Gastroesophageal sphincter (tissue), 3 donors: Measurements from ENCODE around the gene MESP2.

Experiments
- POLR2A ChIP-seq, 2 donors: fragments of 450-650 bp; IDR thresholded peaks; one replicate each; pipeline ENCODE4 v1.6.1; 2017; ENCODE audit warnings: antibody characterized with exemption in 2 of 2, mild to moderate bottlenecking in 2 of 2, moderate library complexity in 1 of 2
- TF ChIP-seq, protein P1 (sequence below), 4 experiments: fragments of 200-600 bp in 2 of 4; fragments of 450-650 bp in 2 of 4; sonication (generic) in 1 of 4; IDR thresholded peaks; one replicate each; pipeline ENCODE4 v1.5.1; 2017 to 2019; ENCODE audit warnings: antibody characterized with exemption in 4 of 4, mild to moderate bottlenecking in 2 of 4, moderate library complexity in 2 of 4

DNA sequence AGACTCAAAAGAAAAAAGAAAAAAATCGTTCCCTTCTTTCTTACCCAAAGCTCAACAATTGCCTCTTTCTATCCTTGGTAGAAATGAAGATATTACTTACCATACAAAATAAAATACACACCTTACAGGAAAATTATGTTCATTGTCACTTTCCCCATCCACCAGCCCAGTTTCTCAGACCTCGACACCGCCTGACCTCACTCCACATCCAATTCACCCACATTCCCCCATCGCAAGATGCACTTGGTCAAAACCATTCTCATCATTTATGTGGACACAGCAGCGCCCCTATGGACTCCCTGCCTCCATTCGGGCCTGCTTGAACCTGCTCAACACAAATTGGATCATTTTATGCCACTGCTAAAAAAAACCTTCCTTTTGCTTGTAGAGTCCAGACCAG lies 31.6 kb downstream of the MESP2 start:
- TF ChIP-seq POLR2A (IDR thresholded peaks at IDR 0.05): no peak
- TF ChIP-seq, protein P1, sequence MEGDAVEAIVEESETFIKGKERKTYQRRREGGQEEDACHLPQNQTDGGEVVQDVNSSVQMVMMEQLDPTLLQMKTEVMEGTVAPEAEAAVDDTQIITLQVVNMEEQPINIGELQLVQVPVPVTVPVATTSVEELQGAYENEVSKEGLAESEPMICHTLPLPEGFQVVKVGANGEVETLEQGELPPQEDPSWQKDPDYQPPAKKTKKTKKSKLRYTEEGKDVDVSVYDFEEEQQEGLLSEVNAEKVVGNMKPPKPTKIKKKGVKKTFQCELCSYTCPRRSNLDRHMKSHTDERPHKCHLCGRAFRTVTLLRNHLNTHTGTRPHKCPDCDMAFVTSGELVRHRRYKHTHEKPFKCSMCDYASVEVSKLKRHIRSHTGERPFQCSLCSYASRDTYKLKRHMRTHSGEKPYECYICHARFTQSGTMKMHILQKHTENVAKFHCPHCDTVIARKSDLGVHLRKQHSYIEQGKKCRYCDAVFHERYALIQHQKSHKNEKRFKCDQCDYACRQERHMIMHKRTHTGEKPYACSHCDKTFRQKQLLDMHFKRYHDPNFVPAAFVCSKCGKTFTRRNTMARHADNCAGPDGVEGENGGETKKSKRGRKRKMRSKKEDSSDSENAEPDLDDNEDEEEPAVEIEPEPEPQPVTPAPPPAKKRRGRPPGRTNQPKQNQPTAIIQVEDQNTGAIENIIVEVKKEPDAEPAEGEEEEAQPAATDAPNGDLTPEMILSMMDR (IDR thresholded peaks at IDR 0.05): no peak
